Measurements from ENCODE around the gene HHATL. TPM values are rescaled to one million over a fixed set of nuclear protein-coding genes. Genes with fewer than 3 reads are reported as not detected.
A peak's percentile ranks its signal among the peaks of the same experiment; 100 is the strongest.

HHATL gene
- total RNA-seq, 2 donors from 2014 or later: 0.28 TPM; not detected in 1

DNA sequence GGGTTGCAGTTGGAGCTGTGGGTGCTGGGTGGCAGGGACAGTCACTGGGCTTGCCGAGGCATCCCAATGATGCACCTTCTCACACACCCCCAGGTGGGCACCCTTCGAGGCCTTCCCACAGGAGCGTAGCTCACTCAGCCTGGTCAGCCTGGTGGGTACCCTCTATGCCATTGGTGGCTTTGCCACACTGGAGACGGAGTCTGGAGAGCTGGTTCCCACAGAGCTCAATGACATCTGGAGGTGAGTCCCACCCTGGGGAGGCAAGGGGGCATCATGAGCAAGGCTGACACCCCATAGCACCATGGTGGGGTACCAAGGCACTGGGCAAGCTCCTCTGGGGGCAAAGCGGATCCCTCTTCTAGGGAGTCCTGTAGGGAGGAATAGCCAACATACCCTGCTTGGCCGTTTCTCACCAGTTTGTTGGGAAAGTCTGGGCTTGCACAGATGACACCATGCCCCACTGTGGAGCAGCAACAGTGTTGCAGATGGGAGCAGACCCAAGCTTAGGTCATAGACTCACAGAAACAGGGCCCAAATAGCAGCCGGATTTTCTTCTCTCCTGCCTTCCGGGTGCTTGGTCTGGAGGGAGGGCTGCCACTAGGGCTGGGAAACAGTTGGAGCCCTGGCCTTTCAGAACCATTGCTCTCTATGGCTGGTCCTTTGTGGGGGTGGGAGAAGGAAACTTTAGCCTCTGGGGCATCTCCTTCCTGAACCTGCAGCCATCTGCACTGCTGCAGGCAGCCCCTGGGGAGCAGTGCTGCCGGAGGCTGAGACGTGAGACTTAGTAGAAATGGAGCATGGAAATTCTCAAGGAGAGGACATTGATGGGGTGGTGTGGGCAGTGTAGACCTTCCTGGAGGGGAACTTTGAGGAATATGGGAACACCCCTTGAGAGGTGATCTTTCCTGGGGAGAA, 11.6 kb downstream of the HHATL start:
- DNase-seq (no peak), ATAC-seq (no peak)
- intact Hi-C loops (cut with DNase I, micrococcal nuclease): no loop called here

DNA sequence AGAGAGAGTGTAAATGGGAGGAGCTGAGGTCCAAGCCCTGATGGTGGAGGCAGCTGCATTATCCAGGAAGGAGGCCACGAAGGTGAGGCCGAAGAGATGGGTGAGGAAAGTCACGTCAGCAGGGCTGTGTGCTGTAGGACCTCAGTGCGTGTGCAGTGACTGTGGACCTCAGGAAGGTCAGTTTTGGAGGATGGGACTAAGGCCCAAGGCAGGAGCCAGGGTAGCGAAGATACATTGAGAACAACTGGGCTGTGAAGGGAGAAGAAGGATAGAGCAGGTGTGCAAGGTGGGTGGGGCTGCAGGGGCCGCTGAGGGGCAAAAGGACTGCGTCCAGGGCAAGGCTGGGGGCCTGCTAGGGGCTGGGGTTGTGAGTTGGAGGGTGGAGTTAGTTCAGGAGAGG, 12.4 kb downstream of the HHATL start:
- ATAC-seq (no peak), DNase-seq (no peak)
- intact Hi-C loops (cut with DNase I, micrococcal nuclease): no loop called here

DNA sequence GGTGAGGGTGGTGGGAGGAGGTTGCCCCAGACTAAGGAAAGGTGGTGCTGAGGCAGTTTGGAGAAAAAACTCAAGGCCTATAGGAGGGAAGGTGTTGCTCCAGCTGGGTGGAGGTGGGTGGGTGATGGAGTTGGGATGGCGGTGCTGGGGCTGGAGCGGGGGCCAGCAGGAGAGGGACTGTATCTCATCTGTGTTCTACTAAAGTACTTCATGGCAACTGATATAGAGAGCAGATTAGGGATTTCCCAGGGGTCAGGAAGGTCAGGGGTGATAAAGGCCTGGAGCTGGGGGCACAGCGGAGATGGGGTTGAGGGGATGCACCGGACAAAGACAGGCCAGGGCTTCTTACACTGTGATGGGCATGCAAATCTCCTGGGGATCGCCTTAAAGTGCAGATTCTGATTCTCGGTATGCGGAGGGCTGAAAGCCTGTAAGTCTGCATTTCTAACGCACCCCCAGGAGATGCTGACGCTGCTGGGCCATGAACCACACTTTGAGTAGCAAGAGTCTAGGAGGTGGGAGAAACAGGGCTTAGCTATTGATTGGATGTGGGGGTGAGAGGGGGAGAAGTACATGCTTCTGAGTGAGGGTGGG, 13.1 kb downstream of the HHATL start:
- intact Hi-C loops (cut with DNase I, micrococcal nuclease): no loop called here
- DNase-seq: peak in 1 of 2 donors; percentile 19

DNA sequence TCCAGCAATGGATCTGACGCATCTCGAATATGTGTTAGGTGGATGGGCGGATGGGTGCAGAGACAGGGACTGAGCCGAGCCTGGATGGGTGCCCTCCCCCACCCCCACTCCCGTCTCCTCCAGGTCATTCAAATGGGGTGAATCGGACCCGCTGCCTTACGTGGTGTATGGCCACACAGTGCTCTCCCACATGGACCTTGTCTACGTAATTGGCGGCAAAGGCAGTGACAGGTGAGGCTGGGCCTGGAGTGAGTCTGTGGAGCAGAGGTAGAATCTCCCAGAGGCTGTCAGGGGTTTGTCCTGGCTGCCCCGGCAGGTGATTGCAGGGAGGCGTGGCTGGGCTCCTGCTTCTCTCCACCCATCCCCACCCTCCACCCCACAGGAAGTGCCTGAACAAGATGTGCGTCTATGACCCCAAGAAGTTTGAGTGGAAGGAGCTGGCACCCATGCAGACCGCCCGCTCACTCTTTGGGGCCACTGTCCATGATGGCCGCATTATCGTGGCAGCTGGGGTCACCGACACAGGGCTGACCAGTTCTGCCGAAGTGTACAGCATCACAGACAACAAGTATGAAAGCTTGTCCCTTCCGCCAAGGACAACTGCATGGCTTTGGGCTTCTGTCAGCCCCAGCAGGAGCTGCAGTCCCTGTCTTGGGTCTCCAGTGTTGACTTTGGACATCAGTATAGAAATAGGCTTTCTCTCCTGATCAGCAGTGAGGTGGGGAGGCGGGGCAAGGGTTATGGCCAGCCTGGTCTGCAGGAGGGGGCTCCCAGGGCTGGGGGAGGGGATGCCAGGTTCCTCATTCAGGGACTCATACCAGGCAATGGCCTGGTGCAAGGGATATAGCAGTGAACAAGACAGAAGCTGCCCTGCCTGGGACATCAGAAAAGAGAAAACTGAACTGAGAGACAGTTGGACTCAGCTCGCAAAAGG, 13.8 kb downstream of the HHATL start:
- DNase-seq (peak in 1 of 2 donors; percentile 14), ATAC-seq (no peak)
- intact Hi-C loops (cut with DNase I, micrococcal nuclease): no loop called here

More for the DNA sequence above, 13.1 kb downstream of the HHATL start:
- no peak for ATAC-seq

DNA sequence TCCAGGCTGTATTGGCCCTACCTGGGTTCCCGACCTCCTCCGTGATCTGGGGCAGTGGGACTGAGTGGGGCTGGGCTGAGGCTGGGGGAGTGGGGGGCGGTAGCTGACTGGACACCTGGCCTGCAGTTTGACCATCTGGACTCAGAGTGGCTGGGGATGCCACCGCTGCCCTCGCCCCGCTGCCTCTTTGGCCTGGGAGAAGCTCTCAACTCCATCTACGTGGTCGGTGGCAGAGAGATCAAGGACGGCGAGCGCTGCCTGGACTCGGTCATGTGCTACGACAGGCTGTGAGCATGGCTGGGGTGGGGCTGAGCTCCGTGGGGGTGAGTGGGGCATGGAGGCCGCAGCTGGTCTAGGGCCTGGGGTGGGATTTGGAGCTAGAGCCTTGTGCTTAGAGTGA, 14.6 kb downstream of the HHATL start:
- intact Hi-C loops (cut with DNase I, micrococcal nuclease): no loop called here
- DNase-seq: peak in 1 of 2 donors; percentile 21
- no peak for ATAC-seq

DNA sequence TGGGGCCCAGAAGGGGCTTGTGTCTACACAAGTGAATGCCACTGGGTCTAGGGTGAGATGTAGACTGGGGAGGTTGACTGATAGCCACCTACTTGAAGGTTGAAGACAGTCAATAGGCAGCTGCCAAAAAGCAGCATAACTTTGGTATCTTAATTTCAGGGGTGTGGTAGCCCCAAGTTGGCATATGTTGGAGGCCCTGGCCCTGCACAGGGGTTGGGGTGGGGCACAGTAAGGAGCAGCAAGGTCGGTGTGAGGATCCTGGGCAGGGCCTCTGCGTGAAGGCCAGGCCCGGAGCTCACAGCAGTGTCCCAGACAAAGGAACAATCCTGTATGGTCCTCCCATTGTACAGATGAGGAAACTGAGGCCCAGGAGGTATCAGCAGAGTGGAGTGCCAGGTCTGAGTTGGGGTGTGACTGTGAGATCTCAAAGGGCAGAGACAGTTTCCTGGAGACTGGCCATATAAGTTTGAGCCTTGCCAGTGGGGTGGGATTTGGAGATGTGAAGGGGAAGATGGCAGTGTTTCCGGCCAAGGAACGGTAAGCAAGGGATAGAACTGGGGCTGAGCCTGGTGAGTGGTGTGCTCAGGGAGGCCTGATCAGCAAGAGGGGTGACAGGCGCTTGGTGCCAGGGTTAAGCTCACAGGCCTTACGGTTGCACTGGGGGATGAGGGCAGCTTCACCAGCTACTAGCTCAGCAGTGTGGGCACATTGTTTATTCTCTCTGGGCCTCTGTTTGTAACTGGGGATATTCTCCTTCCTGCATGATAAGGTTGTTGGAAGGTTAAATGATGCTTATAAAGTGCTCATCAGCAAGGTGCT, 15.6 kb downstream of the HHATL start:
- ATAC-seq (no peak), DNase-seq (no peak)
- intact Hi-C loops (cut with DNase I, micrococcal nuclease): no loop called here

DNA sequence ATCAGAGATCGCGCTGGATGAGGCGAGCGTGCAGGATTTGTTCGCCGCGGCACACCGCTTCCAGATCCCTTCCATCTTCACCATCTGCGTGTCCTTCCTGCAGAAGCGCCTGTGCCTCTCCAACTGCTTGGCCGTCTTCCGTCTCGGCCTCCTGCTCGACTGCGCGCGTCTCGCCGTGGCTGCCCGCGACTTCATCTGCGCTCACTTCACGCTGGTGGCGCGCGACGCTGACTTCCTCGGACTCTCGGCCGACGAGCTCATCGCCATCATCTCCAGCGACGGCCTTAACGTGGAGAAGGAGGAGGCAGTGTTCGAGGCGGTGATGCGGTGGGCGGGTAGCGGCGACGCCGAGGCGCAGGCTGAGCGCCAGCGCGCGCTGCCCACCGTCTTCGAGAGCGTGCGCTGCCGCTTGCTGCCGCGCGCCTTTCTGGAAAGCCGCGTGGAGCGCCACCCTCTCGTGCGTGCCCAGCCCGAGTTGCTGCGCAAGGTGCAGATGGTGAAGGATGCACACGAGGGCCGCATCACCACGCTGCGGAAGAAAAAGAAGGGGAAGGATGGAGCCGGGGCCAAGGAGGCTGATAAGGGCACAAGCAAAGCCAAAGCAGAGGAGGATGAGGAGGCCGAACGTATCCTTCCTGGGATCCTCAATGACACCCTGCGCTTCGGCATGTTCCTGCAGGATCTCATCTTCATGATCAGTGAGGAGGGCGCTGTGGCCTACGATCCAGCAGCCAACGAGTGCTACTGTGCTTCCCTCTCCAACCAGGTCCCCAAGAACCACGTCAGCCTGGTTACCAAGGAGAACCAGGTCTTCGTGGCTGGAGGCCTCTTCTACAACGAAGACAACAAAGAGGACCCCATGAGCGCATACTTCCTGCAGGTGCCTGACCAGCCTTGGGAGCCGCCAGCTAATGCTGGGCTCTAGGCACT, 16.4 kb downstream of the HHATL start:
- ATAC-seq: no peak
- DNase-seq: peak in 1 of 2 donors; percentile 15
- intact Hi-C loops (cut with DNase I, micrococcal nuclease): no loop called here

DNA sequence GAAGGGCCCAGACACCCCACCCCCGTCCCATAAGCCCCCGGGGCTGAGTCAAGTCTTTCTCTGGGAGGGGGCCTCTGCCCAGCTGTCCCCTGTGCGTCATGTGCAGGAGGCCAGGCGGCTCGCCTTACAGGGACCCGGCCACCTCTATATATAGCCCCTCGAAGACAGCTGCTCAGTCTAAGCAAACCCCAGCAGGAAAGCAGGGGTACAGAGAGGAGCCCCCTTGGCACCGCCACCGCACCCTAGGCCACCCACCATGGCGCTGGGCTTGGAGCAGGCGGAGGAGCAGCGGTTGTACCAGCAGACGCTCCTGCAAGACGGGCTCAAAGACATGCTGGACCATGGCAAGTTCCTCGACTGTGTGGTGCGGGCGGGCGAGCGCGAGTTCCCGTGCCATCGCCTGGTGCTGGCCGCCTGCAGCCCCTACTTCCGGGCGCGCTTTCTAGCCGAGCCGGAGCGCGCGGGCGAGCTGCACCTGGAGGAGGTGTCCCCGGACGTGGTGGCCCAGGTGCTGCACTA, 17.2 kb downstream of the HHATL start, which contains the start of gene KLHL40:
Gene KLHL40 (plus strand): TSS at position 175 of the 519 bp plus-strand sequence. CDS start 82 bp downstream, at position 257.
- intact Hi-C loops (cut with DNase I, micrococcal nuclease): no loop called here
- ATAC-seq (no peak), DNase-seq (peak in 1 of 2 donors; percentile 17)

DNA sequence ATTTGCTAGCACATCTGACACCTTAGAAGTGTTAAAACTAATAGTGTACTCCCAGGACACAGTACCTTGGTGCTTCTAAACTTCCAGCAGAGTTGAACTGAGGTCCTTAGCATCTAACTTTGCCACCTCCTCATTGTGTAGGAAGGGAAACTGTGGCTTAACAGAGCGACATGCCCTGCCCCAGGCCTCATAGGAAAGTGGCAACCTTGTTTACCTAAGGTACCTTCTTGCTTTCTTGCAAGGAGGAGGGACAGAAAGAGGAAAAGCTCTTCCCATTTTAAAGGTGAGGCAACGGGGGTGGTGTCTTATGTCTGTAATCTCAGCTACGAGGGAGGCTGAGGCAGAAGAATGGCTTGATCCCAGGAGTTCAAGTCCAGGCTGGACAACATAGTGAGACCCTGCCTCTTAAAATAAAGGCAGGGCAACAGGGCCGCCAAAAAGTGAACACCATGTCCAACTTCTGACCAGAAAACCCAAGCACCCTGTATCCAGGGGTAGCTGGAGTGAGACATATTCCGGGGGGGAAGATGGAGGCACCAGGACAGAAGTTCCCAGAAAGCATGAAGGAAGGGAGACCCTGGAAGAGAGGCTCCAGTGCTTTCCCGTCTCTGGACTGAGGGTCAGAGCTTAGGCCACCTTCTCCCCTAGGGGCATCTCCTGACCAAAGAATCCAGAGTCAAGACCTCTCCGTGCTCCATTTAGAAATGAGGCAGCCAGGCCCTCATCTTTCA, 17.8 kb downstream of the HHATL start:
- ATAC-seq (no peak), DNase-seq (no peak)
- intact Hi-C loops (cut with DNase I, micrococcal nuclease): no loop called here

DNA sequence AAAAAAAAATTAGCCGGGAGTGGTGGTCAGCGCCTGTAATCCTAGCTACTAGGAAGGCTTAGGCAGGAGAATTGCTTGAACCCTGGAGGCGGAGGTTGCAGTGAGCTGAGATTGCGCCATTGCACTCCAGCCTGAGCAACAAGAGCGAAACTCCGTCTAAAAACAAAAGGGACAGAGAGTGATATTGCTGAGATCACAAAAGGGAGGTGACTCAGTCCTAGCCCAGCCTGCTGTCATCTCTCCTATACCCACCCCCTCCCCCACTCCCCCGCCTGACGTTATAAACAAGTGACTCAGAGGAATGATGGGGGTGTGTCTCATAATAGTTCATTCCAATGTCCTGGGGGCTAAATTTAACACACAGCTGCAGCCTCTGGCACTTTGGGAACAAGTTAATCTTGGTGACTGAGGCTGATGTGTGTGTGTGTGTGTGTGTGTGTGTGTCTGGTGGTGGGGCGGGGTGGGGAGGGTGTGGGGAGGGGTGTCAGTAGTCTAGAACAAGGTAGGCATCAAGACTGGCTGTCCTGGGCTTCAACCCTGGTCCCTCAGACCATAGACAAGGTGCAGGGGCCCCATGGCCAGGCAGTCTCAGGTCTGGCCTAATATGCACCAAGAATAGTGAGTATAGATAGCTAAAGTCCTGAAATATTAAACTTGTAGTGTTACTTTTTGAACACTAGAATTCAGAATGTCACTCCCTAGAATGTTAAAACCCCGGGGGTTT, 18.6 kb downstream of the HHATL start:
- intact Hi-C loops (cut with DNase I, micrococcal nuclease): no loop called here
- ATAC-seq: peak; percentile 92

DNA sequence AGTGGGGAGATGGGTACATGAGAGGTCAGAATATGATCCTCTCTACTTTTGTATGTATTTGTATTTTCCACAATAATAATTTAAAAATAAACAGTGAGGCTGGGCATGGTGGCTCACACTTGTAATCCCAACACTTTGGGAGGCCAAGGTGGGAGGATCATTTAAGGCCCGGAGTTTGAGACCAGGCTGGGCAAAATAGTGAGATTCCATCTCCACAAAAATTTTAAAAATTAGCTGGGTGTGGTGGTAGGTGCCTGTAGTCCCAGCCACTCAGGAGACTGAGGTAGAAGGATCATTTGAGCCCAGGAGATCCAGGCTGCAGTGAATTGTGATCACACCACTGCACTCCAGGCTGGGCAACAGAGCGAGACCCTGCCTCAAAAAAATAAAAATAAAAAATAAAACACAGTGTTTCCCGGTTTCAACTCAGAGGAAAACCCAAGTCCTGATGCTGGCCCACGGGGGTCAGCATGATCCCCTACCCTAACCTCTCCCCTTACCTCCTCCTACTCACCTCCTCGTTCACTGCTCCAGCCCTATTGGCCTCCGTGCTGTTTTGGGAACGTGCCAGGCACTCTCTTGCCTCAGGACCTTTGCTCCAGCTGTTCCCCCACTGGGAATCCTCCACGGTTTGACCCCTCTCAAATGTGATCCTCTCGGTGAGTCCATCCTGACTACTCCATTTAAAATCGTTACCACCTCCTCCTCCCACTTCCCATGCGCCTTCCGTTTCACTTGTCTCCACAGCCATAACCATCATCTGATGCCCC, 20.1 kb downstream of the HHATL start:
- intact Hi-C loops (cut with DNase I, micrococcal nuclease): no loop called here
- ATAC-seq (no peak), DNase-seq (peak in 1 of 2 donors; percentile 12)

More for the DNA sequence above, 18.6 kb downstream of the HHATL start:
- peak; percentile 51 to 56 for DNase-seq

DNA sequence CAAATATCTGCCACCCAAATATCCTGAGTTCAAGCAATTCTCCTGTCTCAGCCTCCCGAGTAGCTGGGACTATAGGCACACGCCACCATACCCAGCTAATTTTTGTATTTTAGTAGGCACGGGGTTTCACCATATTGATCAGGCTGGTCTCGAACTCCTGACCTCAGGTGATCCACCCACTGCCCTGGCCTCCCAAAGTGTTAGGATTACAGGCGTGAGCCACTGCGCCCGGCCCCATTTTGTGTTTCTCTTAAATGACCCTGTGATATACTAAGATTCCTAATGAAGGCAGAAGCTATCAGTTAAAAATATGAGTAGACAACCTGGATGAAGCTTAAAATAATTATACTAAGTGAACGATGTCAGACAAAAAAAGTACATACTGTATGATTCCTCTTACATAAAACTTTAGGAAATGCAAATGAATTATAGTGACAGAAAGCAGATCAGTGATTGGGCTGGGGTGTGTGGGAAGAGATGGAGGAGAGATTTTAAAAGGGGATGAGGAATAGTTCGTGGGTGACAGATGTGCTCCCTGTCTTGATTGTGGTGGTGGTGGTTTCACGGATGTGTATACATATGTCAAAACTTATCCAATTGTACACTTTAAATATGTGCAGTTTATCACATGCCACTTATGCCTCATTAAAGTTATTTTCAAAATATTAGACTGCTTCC, 21.1 kb downstream of the HHATL start:
- ATAC-seq (no peak), DNase-seq (no peak)
- intact Hi-C loops (cut with DNase I, micrococcal nuclease): no loop called here

DNA sequence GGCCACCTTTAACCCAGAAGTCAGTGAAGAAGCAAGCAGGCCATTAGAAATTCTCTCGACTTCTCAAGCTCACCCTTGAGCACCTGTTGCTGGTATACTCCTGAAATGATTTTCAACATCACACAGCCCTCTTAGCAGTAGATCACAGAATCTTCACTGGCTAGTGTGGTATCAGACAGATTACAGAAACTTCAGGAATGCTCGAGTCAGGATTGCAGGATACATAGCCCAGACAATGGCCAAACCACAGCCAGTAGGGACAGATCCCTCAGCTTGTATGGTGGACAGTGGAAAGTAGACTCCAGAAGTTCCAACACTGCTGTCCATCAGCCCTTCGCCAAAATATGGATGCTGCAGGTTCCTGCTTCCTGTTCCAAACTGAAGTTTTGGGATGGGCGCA, 21.8 kb downstream of the HHATL start:
- intact Hi-C loops (cut with DNase I, micrococcal nuclease): no loop called here
- ATAC-seq (no peak), DNase-seq (no peak)

DNA sequence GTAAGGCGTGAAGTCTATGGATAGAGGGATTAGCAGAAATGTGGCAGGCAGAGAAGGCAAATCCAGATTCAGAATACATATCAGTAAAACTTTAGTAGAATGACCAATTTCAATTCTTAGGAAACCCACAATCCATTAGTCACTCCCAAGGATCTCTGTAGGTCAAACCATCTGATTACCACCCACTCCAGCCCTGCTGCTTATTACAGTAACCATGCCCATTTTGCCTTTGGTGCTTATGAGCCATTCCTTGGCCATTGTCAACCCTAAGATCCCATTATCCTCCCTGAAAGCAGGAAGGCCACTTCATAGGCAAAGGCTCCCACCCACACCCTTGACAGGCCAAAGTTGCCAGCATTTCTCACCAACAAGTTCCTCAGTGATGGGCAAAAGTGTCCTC, 22.3 kb downstream of the HHATL start:
- intact Hi-C loops (cut with DNase I, micrococcal nuclease): no loop called here
- DNase-seq (no peak), ATAC-seq (no peak)

DNA sequence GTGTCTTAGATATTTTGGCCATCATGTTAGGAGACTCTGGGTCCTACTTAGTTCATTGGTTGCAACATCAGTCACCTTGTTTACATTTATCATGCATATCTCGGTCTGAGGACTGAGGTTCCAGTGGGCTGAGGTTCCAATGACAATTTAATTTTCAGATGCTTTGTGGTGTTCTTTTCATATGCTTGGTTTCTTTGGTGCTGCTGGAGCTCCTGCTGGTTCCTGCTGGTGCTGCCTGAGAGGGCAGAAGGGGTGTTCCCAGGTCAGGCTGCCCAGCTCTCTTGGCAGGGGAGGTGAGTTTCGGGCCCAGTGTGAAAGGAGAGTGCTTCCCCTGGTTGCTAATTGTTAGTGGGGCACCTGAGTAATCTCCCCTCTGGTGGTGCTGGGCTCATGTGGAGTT, 24.2 kb downstream of the HHATL start:
- DNase-seq (no peak), ATAC-seq (no peak)
- intact Hi-C loops (cut with DNase I, micrococcal nuclease): no loop called here
